HEK293 (cell line): ENCODE data around the gene SELENBP1.

Experiments used
- CTCF ChIA-PET: fragments of 350-600 bp; formaldehyde crosslinking; extraction: SDS; loops from one replicate; lab custom pipeline; 2021; ENCODE audit warnings: antibody characterized with exemption; lab: Yijun Ruan, JAX
- POLR2A ChIA-PET: fragments of 300-600 bp; formaldehyde crosslinking; extraction: SDS; loops from one replicate; lab custom pipeline; 2020; ENCODE audit warnings: antibody characterized with exemption, inconsistent platforms; lab: Yijun Ruan, JAX
- H3K27ac ChIP-seq: fragments of 200-500 bp; sonication (Bioruptor generic); 2 replicates; pipeline ENCODE4 v1.5.1; 2014; ENCODE audit warnings: low read depth, low read length, control low read depth, inconsistent platforms; ENCODE audit errors: extremely low read depth
- H3K36me3 ChIP-seq, 2 experiments: fragments of 200-500 bp in 1 of 2; sonication (Bioruptor generic) in 1 of 2; 1 replicate in 1 of 2; 2 replicates in 1 of 2; pipeline ENCODE4 v1.5.1; 2014 to 2017; ENCODE audit warnings: inconsistent platforms in 2 of 2, low read length in 2 of 2; ENCODE audit not compliant: control insufficient read depth in 2 of 2, insufficient read depth in 1 of 2
- H3K4me1 ChIP-seq: fragments of 200-500 bp; sonication (Bioruptor generic); 2 replicates; pipeline ENCODE4 v1.5.1; 2014; ENCODE audit warnings: mild to moderate bottlenecking, low read length, inconsistent platforms; ENCODE audit not compliant: control insufficient read depth, insufficient read depth
- H3K4me3 ChIP-seq: 2 replicates; pipeline ENCODE4 v1.5.1; 2011; ENCODE audit warnings: low read depth, mild to moderate bottlenecking, control low read depth, low read length, moderate library complexity
- H3K9me3 ChIP-seq: fragments of 200-500 bp; sonication (Bioruptor generic); 2 replicates; pipeline ENCODE4 v1.5.1; 2014; ENCODE audit warnings: low read depth, low read length, inconsistent platforms; ENCODE audit not compliant: control insufficient read depth, insufficient read depth
- GLI4 ChIP-seq: fragments of 450-650 bp; formaldehyde crosslinking; IDR thresholded peaks from 2 replicates; pipeline ENCODE4 v1.5.1; 2016; ENCODE audit warnings: missing biosample characterization, missing genetic modification characterization
- GLIS2 ChIP-seq: fragments of 450-650 bp; formaldehyde crosslinking; IDR thresholded peaks from 2 replicates; pipeline ENCODE4 v1.5.1; 2016; ENCODE audit warnings: missing biosample characterization, missing genetic modification characterization
- KLF8 ChIP-seq: fragments of 450-650 bp; formaldehyde crosslinking; IDR thresholded peaks from 2 replicates; pipeline ENCODE4 v1.5.1; 2016; ENCODE audit warnings: missing biosample characterization, missing genetic modification characterization
- PRDM10 ChIP-seq: fragments of 450-650 bp; formaldehyde crosslinking; IDR thresholded peaks from 2 replicates; pipeline ENCODE4 v1.5.1; 2016; ENCODE audit warnings: missing biosample characterization, missing genetic modification characterization
- WT1 ChIP-seq: fragments of 450-650 bp; formaldehyde crosslinking; IDR thresholded peaks from 2 replicates; pipeline ENCODE4 v1.5.1; 2016; ENCODE audit warnings: missing biosample characterization, missing genetic modification characterization
- ZBTB11 ChIP-seq: fragments of 450-650 bp; formaldehyde crosslinking; conservative IDR thresholded peaks from 2 replicates; pipeline ENCODE4 v1.5.1; 2016; ENCODE audit warnings: low read depth, missing biosample characterization, missing genetic modification characterization
- ZNF121 ChIP-seq: fragments of 450-650 bp; formaldehyde crosslinking; IDR thresholded peaks from 2 replicates; pipeline ENCODE4 v1.5.1; 2016; ENCODE audit warnings: missing biosample characterization, missing genetic modification characterization
- ZNF169 ChIP-seq: fragments of 450-650 bp; formaldehyde crosslinking; IDR thresholded peaks from 2 replicates; pipeline ENCODE4 v1.5.1; 2016; ENCODE audit warnings: missing biosample characterization, missing genetic modification characterization
- ZNF221 ChIP-seq: fragments of 450-650 bp; formaldehyde crosslinking; IDR thresholded peaks from 2 replicates; pipeline ENCODE4 v1.5.1; 2017; ENCODE audit warnings: missing biosample characterization, missing genetic modification characterization, borderline replicate concordance
- ZNF354C ChIP-seq: fragments of 450-650 bp; formaldehyde crosslinking; IDR thresholded peaks from 2 replicates; pipeline ENCODE4 v1.5.1; 2016; ENCODE audit warnings: missing biosample characterization, missing genetic modification characterization, low read depth, borderline replicate concordance
- ZNF416 ChIP-seq: fragments of 450-650 bp; formaldehyde crosslinking; IDR thresholded peaks from 2 replicates; pipeline ENCODE4 v1.5.1; 2016; ENCODE audit warnings: missing biosample characterization, missing genetic modification characterization
- ZNF510 ChIP-seq: fragments of 450-650 bp; formaldehyde crosslinking; IDR thresholded peaks from 2 replicates; pipeline ENCODE4 v1.5.1; 2018; ENCODE audit warnings: mild to moderate bottlenecking, missing genetic modification characterization, missing biosample characterization; ENCODE audit not compliant: insufficient replicate concordance
- ZNF610 ChIP-seq: fragments of 450-650 bp; formaldehyde crosslinking; IDR thresholded peaks from 2 replicates; pipeline ENCODE4 v1.5.1; 2016; ENCODE audit warnings: missing biosample characterization, missing genetic modification characterization, borderline replicate concordance
- ZNF76 ChIP-seq: fragments of 450-650 bp; formaldehyde crosslinking; IDR thresholded peaks from 2 replicates; pipeline ENCODE4; 2016; ENCODE audit warnings: low read depth, missing biosample characterization, missing genetic modification characterization, borderline replicate concordance
- ZNF792 ChIP-seq: fragments of 450-650 bp; formaldehyde crosslinking; IDR thresholded peaks from 2 replicates; pipeline ENCODE4 v1.5.1; 2016; ENCODE audit warnings: missing biosample characterization, missing genetic modification characterization
- ZXDB ChIP-seq: fragments of 450-650 bp; formaldehyde crosslinking; IDR thresholded peaks from 2 replicates; pipeline ENCODE4 v1.5.1; 2016; ENCODE audit warnings: missing biosample characterization, missing genetic modification characterization

SELENBP1 gene

GRCh38 chr1:151372058-151372934 is at the start of gene SELENBP1 (continued):
- TF ChIP-seq ZNF221 (tag by site-specific recombination) = no peak; the same call in 1 of the 2 replicates
- no peak for TF ChIP-seq ZNF792 (tag by site-specific recombination)
- TF ChIP-seq KLF8 (tag by site-specific recombination) = 0 out of 2 replicates have a peak, but pooled peaks have one; percentile 51
- peak; percentile 75; the same call in 1 of the 2 replicates for TF ChIP-seq ZXDB
- TF ChIP-seq WT1 = peak; percentile 77
- TF ChIP-seq GLI4 = no peak
- TF ChIP-seq ZBTB11 (tag by site-specific recombination) = peak; percentile 31; the same call in 1 of the 2 replicates
- TF ChIP-seq ZNF510 (tag by site-specific recombination) = no peak
- TF ChIP-seq ZNF76 (tag by site-specific recombination) = peak; percentile 89
- no peak for TF ChIP-seq ZNF169
- TF ChIP-seq PRDM10 = peak; percentile 82
- peak; percentile 58 for TF ChIP-seq GLIS2 (tag by site-specific recombination)
- TF ChIP-seq ZNF416 = no peak
- TF ChIP-seq ZNF610 (tag by site-specific recombination) = peak; percentile 28; the same call in 1 of the 2 replicates

GRCh38 chr1:151419819-151420218 is 47.3 kb upstream of the SELENBP1 start:
- no peak overlapping the region for H3K27ac ChIP-seq
- no peaks in the 10 kb centered on the region for H3K4me1 ChIP-seq
- H3K9me3 ChIP-seq = no peaks in the 10 kb centered on the region
- H3K36me3 ChIP-seq = peaks cover 57 to 89% of the 10 kb centered on the region in 2 experiments
- no peak overlapping the region for H3K4me3 ChIP-seq
- CTCF ChIA-PET = no interaction called here
- POLR2A ChIA-PET = no interaction called here
- TF ChIP-seq ZNF121 (tag by site-specific recombination) (peak; percentile 95), ZNF354C (tag by site-specific recombination) (no peak)
- TF ChIP-seq, all 188 proteins: peak for 1
